Sigmoid colon (tissue), 4 donors: ENCODE measurements around the gene COL23A1.

ENCODE experiments used
- EP300 ChIP-seq, 4 donors: sonication (generic); formaldehyde crosslinking; IDR thresholded peaks; one replicate each; pipeline ENCODE4 v1.6.1; 2017; ENCODE audit warnings: antibody characterized with exemption in 4 of 4
- POLR2A ChIP-seq, 2 donors: fragments of 450-650 bp; IDR thresholded peaks; one replicate each; pipeline ENCODE4 v1.6.1; 2016; ENCODE audit warnings: antibody characterized with exemption in 2 of 2, mild to moderate bottlenecking in 2 of 2, moderate library complexity in 2 of 2
- POLR2AphosphoS5 ChIP-seq, 4 donors: sonication (generic); formaldehyde crosslinking; IDR thresholded peaks; one replicate each; pipeline ENCODE4 v1.6.1; 2017; ENCODE audit warnings: antibody characterized with exemption in 4 of 4
- TF ChIP-seq, protein P1 (sequence below), 4 experiments: fragments of 450-650 bp in 3 of 4; fragments of 200-600 bp in 1 of 4; IDR thresholded peaks; one replicate each; pipeline ENCODE4 v1.5.1; 2016 to 2019; ENCODE audit warnings: antibody characterized with exemption in 4 of 4, mild to moderate bottlenecking in 3 of 4, moderate library complexity in 2 of 4

DNA sequence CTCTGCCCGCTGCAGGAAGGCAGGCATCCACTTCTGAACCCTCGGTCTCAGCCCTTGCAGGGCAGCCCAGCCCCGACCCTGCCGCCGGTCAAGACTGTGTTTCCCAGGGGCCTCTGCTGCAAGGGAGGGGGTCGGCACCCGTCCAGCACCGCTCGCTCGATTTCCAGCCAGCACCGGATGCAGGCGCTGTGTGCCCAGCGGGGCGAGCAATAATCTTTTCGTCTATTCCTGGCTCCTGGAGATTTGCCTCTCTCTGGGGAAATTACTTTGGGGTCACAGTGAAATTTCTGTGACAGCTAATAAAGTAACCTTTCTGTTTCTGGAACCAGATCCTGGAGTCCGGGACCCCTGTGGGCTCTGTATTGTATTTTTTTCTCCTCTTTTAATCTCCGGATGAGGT lies 155.3 kb downstream of the COL23A1 start:
- TF ChIP-seq POLR2A (IDR thresholded peaks at IDR 0.05) (no peak), POLR2AphosphoS5 (IDR thresholded peaks at IDR 0.05) (no peak), EP300 (IDR thresholded peaks at IDR 0.05) (no peak)
- TF ChIP-seq, protein P1, sequence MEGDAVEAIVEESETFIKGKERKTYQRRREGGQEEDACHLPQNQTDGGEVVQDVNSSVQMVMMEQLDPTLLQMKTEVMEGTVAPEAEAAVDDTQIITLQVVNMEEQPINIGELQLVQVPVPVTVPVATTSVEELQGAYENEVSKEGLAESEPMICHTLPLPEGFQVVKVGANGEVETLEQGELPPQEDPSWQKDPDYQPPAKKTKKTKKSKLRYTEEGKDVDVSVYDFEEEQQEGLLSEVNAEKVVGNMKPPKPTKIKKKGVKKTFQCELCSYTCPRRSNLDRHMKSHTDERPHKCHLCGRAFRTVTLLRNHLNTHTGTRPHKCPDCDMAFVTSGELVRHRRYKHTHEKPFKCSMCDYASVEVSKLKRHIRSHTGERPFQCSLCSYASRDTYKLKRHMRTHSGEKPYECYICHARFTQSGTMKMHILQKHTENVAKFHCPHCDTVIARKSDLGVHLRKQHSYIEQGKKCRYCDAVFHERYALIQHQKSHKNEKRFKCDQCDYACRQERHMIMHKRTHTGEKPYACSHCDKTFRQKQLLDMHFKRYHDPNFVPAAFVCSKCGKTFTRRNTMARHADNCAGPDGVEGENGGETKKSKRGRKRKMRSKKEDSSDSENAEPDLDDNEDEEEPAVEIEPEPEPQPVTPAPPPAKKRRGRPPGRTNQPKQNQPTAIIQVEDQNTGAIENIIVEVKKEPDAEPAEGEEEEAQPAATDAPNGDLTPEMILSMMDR (IDR thresholded peaks at IDR 0.05) = no peak
